ENCODE data around the gene ATP6V0C. TPM values are rescaled to one million over a fixed set of nuclear protein-coding genes. Genes with fewer than 3 reads are reported as not detected.

Gene ATP6V0C
- total and polyA plus RNA-seq, 2 of the 8 experiments (the other 6 are each of a cell fraction or from before 2014, with no cell fraction given) = 125 to 176 TPM

GRCh38 chr16:2472488-2472864 lies 41.3 kb upstream of the ATP6V0C start (continued):
- TF ChIP-seq CTCF (IDR thresholded peaks at IDR 0.05; ENCODE audit: control extremely low read depth in 1 of 3, insufficient read depth in 1 of 3, low read depth in 1 of 3, low read length in 3 of 3) = no peak
- no peak for TF ChIP-seq RNF2 (IDR thresholded peaks at IDR 0.05; ENCODE audit: borderline replicate concordance, low read depth, low read length, missing control alignments, poor library complexity, severe bottlenecking)
- TF ChIP-seq KDM4A (IDR thresholded peaks at IDR 0.05; ENCODE audit: low read depth, low read length, severe bottlenecking) = no peak
- TF ChIP-seq BCL11A (IDR thresholded peaks at IDR 0.05; ENCODE audit: low read depth in 2 of 2, low read length in 2 of 2) = no peak
- no peak for TF ChIP-seq SRF (IDR thresholded peaks at IDR 0.05; ENCODE audit: low read depth, low read length)
- no peak for TF ChIP-seq CHD7 (IDR thresholded peaks at IDR 0.05; ENCODE audit: insufficient replicate concordance, low read length)

Measured in H1 (cell line).